GM12878 (cell line): ENCODE measurements around the gene SACM1L. TPM values are rescaled to one million over a fixed set of nuclear protein-coding genes. Genes with fewer than 3 reads are reported as not detected.

Experiments used
- CHD1 ChIP-seq: IDR thresholded peaks from 2 replicates; pipeline ENCODE4 v1.6.1; 2012; ENCODE audit warnings: low read depth, low read length, improper control_type of control experiment
- CREB1 ChIP-seq: IDR thresholded peaks from 2 replicates; pipeline ENCODE4 v1.6.1; 2012; ENCODE audit warnings: low read depth, mild to moderate bottlenecking, inconsistent platforms
- DPF2 ChIP-seq: fragments of 450-650 bp; IDR thresholded peaks from 2 replicates; pipeline ENCODE4 v1.6.1; 2017; ENCODE audit warnings: mild to moderate bottlenecking
- FOXK2 ChIP-seq: fragments of 450-650 bp; IDR thresholded peaks from 2 replicates; pipeline ENCODE4 v1.6.1; 2017; ENCODE audit warnings: mild to moderate bottlenecking, moderate library complexity
- FOXM1 ChIP-seq: IDR thresholded peaks from 2 replicates; pipeline ENCODE4 v1.6.1; 2012; ENCODE audit warnings: low read depth, mild to moderate bottlenecking, inconsistent platforms, low read length, moderate library complexity
- IKZF1 ChIP-seq: fragments of 450-650 bp; conservative IDR thresholded peaks from 2 replicates; pipeline ENCODE4 v1.6.1; 2017; ENCODE audit warnings: antibody characterized with exemption, mild to moderate bottlenecking
- KAT2A ChIP-seq: conservative IDR thresholded peaks from 2 replicates; pipeline ENCODE4 v1.6.1; 2011; ENCODE audit warnings: low read depth, low read length; ENCODE audit not compliant: control insufficient read depth
- MEF2B ChIP-seq: fragments of 450-650 bp; IDR thresholded peaks from 2 replicates; pipeline ENCODE4 v1.6.1; 2018; ENCODE audit warnings: mild to moderate bottlenecking, moderate library complexity; ENCODE audit not compliant: partially characterized antibody, poor library complexity, severe bottlenecking
- MTA2 ChIP-seq: fragments of 450-650 bp; IDR thresholded peaks from 2 replicates; pipeline ENCODE4 v1.6.1; 2016; ENCODE audit warnings: low read depth, mild to moderate bottlenecking, moderate library complexity
- NFYB ChIP-seq: IDR thresholded peaks from 2 replicates; pipeline ENCODE4 v1.6.1; 2011; ENCODE audit warnings: low read depth, mild to moderate bottlenecking, low read length, improper control_type of control experiment, moderate library complexity; ENCODE audit not compliant: insufficient read depth
- NRF1 ChIP-seq: conservative IDR thresholded peaks from 2 replicates; pipeline ENCODE4 v1.6.1; 2011; ENCODE audit warnings: mild to moderate bottlenecking, low read depth, low read length, improper control_type of control experiment
- PAX5 ChIP-seq: IDR thresholded peaks from 2 replicates; pipeline ENCODE4 v1.6.1; 2011; ENCODE audit warnings: low read depth, low read length, borderline replicate concordance
- RB1 ChIP-seq: fragments of 450-650 bp; formaldehyde crosslinking; IDR thresholded peaks from 2 replicates; pipeline ENCODE4 v1.6.1; 2017; ENCODE audit warnings: mild to moderate bottlenecking, borderline replicate concordance
- RBBP5 ChIP-seq: fragments of 200-600 bp; sonication (generic); conservative IDR thresholded peaks from 2 replicates; pipeline ENCODE4 v1.6.1; 2016
- RELA ChIP-seq: fragments of 450-650 bp; IDR thresholded peaks from 2 replicates; pipeline ENCODE4 v1.8.0; 2014; ENCODE audit warnings: borderline replicate concordance; ENCODE audit not compliant: partially characterized antibody
- RUNX3 ChIP-seq: IDR thresholded peaks from 2 replicates; pipeline ENCODE4 v1.6.1; 2012; ENCODE audit warnings: low read length, inconsistent platforms
- SMARCA5 ChIP-seq: fragments of 450-650 bp; IDR thresholded peaks from 2 replicates; pipeline ENCODE4 v1.6.1; 2017; ENCODE audit warnings: mild to moderate bottlenecking
- SMC3 ChIP-seq: IDR thresholded peaks from 2 replicates; pipeline ENCODE4 v1.6.1; 2011; ENCODE audit warnings: low read length, improper control_type of control experiment, borderline replicate concordance
- STAT1 ChIP-seq: fragments of 450-650 bp; conservative IDR thresholded peaks from 2 replicates; pipeline ENCODE4 v1.6.1; 2014; ENCODE audit warnings: antibody characterized with exemption, mild to moderate bottlenecking
- ZBED1 ChIP-seq: IDR thresholded peaks from 2 replicates; pipeline ENCODE4 v1.6.1; 2016; ENCODE audit warnings: borderline replicate concordance
- ZNF24 ChIP-seq: fragments of 450-650 bp; IDR thresholded peaks from 2 replicates; pipeline ENCODE4 v1.6.1; 2017; ENCODE audit warnings: antibody characterized with exemption, mild to moderate bottlenecking
- polyA plus RNA-seq, 11 experiments: library from polyadenylated mRNA; depleted of rRNA in 4 of 11; unstranded in 6 of 11; stranded (reverse) in 5 of 11; fragments of >200 nt; fragmentation: Nextera tagmentation in 4 of 11; fragmentation: Illumina TruSeq in 1 of 11; extraction: Ambion mirVana in 4 of 11; extraction: Trizol in 1 of 11; gene quantifications; 1 replicate in 1 of 11; 2 replicates in 10 of 11; pipeline versions ENCODE4 v1.2.1 to v1.2.3, GENCODE V29; 2011 to 2016; ENCODE audit warnings: inconsistent platforms in 2 of 11, missing spikeins in 2 of 11, low read depth in 1 of 11
- total RNA-seq, 4 experiments: library from RNA; depleted of rRNA in 3 of 4; stranded (reverse); fragments of >200 nt in 3 of 4; fragmentation: Illumina TruSeq in 1 of 4; extraction: Trizol in 1 of 4; gene quantifications; 2 replicates each; pipeline versions ENCODE4 v1.2.1 to v1.2.3, GENCODE V29; 2013 to 2021
- TF ChIP-seq, protein P1 (sequence below): IDR thresholded peaks from 2 replicates; pipeline ENCODE4 v1.6.1; 2012; ENCODE audit warnings: low read depth, low read length, improper control_type of control experiment
- TF ChIP-seq, protein P2 (sequence below): IDR thresholded peaks from 2 replicates; pipeline ENCODE4 v1.6.1; 2011; ENCODE audit warnings: low read depth, mild to moderate bottlenecking, low read length, moderate library complexity, borderline replicate concordance; ENCODE audit errors: extremely low read depth
- TF ChIP-seq, protein P3 (sequence below): fragments of 450-650 bp; IDR thresholded peaks from 2 replicates; pipeline ENCODE4 v1.6.1; 2017; ENCODE audit warnings: antibody characterized with exemption, mild to moderate bottlenecking, moderate library complexity
- TF ChIP-seq, protein P4 (sequence below): IDR thresholded peaks from 2 replicates; pipeline ENCODE4 v1.6.1; 2011; ENCODE audit warnings: borderline replicate concordance, low read depth, mild to moderate bottlenecking, moderate library complexity, low read length; ENCODE audit not compliant: insufficient read depth, poor library complexity, severe bottlenecking
- TF ChIP-seq, protein P5 (sequence below): IDR thresholded peaks from 2 replicates; pipeline ENCODE4 v1.6.1; 2012; ENCODE audit warnings: low read depth, low read length, improper control_type of control experiment

The SACM1L gene
- total and polyA plus RNA-seq, 10 of the 15 experiments (the other 5 are each of a cell fraction or from before 2014, with no cell fraction given), result 16.5 to 48.3 (median 28.9) TPM

DNA sequence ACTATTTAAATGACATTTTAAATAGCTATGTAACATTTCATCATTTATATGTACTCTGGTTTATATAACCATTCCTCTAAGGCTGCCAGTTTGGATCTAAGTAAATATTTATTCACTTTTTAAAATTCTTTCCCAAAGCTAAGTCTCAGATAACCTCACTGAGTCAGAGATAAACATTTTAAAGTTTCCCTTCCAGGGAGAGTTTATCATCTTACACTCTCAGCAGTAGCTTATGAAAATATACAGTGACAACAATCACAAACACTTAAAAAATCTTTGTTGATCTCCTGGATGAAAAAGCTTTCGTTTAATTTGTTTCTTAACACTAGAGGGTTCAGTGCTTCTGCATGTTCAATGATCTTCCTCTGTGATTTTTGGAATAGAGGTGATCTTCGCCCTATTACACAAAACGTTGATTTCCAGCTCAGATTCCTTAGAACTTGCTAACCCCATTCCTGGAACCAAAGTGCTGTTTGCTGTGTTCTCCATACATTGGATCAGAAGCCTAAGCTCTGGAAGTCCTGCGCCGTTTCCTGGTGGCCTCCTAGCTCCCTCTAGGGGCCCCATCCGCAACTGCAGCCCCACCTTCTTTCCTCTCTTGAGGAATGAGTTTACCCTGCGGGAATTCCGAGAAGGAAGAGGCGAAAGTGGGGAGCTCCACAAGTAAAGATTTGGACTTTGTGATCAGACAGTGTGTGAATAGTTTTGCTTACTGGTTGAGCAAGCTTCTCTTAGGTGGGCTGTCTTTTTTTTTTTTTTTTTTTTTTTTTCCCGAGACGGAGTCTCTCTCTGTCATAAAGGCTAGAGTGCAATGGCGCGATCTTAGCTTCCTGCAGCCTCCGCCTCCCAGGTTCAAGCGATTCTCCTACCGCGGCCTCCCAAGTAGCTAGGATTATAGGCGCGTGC is 29.3 kb upstream of the SACM1L start (continued):
- TF ChIP-seq RB1 (no peak), KAT2A (no peak), SMC3 (peak; percentile 32; the same call in 1 of the 2 replicates), NFYB (no peak), MTA2 (no peak), ZNF24 (no peak), CREB1 (no peak), CHD1 (no peak), RUNX3 (no peak), FOXM1 (no peak), ZBED1 (no peak), RBBP5 (no peak), NRF1 (no peak), FOXK2 (no peak), STAT1 (no peak), DPF2 (no peak), MEF2B (no peak), PAX5 (no peak), RELA (no peak), SMARCA5 (no peak), IKZF1 (peak; percentile 84)
- TF ChIP-seq, protein P1, sequence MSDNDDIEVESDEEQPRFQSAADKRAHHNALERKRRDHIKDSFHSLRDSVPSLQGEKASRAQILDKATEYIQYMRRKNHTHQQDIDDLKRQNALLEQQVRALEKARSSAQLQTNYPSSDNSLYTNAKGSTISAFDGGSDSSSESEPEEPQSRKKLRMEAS, result no peak
- TF ChIP-seq, protein P2, sequence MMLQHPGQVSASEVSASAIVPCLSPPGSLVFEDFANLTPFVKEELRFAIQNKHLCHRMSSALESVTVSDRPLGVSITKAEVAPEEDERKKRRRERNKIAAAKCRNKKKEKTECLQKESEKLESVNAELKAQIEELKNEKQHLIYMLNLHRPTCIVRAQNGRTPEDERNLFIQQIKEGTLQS, result no peak
- TF ChIP-seq, protein P3, sequence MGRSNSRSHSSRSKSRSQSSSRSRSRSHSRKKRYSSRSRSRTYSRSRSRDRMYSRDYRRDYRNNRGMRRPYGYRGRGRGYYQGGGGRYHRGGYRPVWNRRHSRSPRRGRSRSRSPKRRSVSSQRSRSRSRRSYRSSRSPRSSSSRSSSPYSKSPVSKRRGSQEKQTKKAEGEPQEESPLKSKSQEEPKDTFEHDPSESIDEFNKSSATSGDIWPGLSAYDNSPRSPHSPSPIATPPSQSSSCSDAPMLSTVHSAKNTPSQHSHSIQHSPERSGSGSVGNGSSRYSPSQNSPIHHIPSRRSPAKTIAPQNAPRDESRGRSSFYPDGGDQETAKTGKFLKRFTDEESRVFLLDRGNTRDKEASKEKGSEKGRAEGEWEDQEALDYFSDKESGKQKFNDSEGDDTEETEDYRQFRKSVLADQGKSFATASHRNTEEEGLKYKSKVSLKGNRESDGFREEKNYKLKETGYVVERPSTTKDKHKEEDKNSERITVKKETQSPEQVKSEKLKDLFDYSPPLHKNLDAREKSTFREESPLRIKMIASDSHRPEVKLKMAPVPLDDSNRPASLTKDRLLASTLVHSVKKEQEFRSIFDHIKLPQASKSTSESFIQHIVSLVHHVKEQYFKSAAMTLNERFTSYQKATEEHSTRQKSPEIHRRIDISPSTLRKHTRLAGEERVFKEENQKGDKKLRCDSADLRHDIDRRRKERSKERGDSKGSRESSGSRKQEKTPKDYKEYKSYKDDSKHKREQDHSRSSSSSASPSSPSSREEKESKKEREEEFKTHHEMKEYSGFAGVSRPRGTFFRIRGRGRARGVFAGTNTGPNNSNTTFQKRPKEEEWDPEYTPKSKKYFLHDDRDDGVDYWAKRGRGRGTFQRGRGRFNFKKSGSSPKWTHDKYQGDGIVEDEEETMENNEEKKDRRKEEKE, result no peak
- TF ChIP-seq, protein P4, sequence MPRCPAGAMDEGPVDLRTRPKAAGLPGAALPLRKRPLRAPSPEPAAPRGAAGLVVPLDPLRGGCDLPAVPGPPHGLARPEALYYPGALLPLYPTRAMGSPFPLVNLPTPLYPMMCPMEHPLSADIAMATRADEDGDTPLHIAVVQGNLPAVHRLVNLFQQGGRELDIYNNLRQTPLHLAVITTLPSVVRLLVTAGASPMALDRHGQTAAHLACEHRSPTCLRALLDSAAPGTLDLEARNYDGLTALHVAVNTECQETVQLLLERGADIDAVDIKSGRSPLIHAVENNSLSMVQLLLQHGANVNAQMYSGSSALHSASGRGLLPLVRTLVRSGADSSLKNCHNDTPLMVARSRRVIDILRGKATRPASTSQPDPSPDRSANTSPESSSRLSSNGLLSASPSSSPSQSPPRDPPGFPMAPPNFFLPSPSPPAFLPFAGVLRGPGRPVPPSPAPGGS, result no peak
- TF ChIP-seq, protein P5, sequence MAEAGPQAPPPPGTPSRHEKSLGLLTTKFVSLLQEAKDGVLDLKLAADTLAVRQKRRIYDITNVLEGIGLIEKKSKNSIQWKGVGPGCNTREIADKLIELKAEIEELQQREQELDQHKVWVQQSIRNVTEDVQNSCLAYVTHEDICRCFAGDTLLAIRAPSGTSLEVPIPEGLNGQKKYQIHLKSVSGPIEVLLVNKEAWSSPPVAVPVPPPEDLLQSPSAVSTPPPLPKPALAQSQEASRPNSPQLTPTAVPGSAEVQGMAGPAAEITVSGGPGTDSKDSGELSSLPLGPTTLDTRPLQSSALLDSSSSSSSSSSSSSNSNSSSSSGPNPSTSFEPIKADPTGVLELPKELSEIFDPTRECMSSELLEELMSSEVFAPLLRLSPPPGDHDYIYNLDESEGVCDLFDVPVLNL, result no peak
